T47D (cell line): Measurements from ENCODE around the gene AKAP4.

Experiments used
- DNase-seq, 2 experiments: peaks; one replicate each; pipeline versions ENCODE4 v3.0.0 to v3.0.0-alpha.2; 2011 to 2012; ENCODE audit warnings: low read depth in 1 of 2, low spot score in 1 of 2
- JUND ChIP-seq: IDR thresholded peaks from 2 replicates; pipeline ENCODE4 v1.6.1; 2012; ENCODE audit warnings: low read depth
- in situ Hi-C: cut with HindIII; loops from 2 replicates; pipeline ENCODE4 v1.10.0; 2016; ENCODE audit warnings: low sequenced_read_pairs, low pct_unique_long_range_greater_than_20kb

Gene AKAP4

DNA sequence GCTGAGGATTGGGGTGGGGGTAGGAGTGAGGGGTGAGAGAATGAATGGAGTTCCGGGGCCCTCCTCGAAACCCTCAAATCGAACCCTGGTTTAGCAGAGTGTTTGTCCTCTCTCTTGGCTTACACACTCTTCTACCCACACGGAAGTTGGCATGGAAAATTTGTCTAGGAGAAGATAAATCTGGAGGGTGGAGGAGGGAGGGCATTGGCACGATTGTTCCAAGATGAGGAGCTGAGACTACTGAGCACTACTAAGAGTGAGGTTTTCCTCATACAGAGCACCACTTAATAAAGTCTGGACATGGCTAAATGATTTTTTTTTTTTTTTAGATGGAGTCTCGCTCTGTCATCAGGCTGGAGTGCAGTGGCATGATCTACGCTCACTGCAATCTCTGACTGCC is 33.4 kb downstream of the AKAP4 start:
- peak in 1 of 2 experiments; percentile 22 for DNase-seq
- no peak for TF ChIP-seq JUND
- in situ Hi-C loops: no loop called here

DNA sequence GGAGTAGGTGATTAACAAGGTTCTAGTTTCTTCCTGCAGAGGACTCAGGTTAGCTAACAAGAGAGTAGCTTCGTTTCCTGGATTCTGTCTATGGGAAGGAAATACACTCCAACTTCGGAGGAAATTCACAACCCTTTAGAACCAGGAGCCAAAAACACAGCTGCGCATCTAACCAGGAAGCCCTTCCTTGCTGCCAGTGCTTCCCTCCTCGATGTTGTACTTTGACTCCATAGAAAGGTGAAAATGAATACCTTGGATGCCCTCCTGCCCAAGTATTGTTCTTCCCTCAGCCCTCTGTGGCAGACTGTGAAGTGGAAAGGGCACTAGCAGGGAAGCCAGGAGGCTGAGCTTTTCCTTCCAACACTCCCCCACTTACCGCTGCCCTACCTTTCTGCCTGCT is 35.1 kb downstream of the AKAP4 start:
- no peak for TF ChIP-seq JUND
- no peak for DNase-seq
- in situ Hi-C loops: no loop called here

DNA sequence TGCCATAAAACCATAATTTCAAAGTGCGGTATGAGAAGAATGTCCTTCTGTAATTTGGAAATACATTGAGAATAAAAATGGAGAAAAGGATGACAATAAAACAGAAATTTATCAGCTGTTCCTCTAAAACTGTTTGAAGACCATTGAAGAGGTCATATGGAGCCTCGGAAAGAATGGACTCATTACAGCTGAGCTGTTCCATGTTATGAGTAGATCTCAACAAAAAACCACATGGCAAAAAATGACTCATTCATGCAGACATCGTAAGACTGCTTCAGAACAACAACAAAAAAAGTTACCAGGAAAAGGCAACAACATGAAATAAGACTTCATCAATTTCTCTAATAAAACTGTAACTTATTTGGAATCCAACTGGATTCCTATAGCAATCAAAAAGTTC is 39.7 kb downstream of the AKAP4 start:
- in situ Hi-C loops: no loop called here
- no peak for DNase-seq
- no peak for TF ChIP-seq JUND

DNA sequence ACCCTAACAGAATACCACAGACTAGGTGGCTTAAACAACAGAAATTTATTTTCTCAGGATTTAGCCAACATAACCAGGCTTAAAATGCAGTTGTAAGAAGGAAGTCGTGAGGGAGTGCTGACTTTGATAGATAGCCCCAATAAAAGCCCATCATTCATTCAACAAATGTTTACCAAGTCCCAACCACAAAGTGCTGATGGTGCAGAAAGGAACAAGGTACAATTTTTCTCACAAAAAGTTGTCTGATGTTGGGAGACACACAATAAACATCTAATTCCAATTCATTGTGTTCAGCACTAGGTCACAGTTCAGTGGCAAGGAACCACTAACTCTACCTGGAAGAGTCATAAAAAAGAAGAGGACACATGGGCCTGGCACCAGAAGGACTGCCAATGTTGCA is 42.2 kb downstream of the AKAP4 start:
- no peak for DNase-seq
- TF ChIP-seq JUND: no peak
- in situ Hi-C loops: no loop called here

DNA sequence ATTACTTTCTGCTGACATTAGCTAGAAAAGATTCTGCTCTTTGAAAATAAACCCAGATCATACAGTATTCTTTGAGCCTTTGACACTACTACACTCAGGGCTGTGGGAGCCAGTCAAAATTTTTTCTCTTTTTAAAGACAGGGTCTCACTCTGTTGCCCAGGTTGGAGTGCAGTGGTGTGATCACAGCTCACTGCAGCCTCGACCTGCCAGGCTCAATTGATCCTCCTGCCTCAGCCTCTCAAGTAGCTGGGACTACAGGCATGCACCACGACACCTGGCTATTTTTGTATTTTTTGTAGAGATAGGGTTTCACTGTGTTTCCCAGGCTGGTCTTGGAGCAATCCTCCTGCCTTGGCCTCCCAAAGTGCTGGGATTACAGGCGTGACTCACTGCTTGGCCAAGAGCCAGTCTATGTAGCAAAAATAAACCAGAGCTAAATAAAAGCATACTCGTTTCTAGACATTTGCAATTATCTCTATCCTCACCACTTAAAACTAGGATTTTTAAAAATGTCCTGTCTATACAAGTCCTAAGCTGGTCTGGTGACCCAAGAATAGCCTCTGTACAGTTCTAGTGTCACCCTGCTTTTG is 43.2 kb downstream of the AKAP4 start:
- in situ Hi-C loops: no loop called here
- no peak for TF ChIP-seq JUND

DNA sequence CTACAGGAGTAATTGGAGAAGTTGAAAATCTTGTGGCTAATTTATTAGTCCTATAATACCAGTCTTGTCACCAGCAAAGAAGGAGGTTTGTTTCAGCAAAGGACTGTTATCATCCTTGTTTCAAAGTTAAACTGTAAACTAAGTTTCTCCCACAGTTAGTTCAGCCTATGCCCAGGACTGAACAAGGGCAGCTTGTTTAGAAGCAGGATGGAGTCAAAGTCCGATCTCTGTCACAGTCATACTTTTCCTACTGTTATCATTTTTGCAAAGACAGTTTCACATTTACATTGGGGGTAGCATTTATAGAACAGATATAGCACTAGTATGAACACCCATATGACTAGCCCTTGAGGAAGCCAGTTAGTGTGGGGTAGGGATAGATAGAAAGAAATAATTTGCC is 46.4 kb downstream of the AKAP4 start:
- DNase-seq: no peak
- in situ Hi-C loops: no loop called here
- TF ChIP-seq JUND: no peak

More for the DNA sequence above, 43.2 kb downstream of the AKAP4 start:
- no peak for DNase-seq

DNA sequence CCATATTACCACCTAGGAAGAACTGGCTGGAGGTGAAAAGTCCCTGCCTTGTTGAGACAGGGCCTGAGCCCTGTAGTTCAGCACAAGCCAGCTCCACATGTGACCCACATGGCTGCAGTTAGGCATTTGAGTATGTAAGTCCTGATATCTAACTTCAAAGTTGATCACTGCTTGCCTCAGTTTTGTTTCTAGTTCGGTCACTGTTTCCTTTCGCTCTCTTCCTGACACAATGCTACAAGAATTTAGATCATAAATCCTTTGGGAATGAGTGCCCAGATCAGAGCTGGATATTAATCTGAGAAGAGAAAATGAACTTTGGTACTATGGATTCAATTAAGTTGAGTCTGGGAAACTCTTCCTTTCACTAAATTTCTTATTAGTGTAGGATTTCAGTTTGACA is 48.4 kb downstream of the AKAP4 start:
- no peak for TF ChIP-seq JUND
- no peak for DNase-seq
- in situ Hi-C loops: no loop called here

DNA sequence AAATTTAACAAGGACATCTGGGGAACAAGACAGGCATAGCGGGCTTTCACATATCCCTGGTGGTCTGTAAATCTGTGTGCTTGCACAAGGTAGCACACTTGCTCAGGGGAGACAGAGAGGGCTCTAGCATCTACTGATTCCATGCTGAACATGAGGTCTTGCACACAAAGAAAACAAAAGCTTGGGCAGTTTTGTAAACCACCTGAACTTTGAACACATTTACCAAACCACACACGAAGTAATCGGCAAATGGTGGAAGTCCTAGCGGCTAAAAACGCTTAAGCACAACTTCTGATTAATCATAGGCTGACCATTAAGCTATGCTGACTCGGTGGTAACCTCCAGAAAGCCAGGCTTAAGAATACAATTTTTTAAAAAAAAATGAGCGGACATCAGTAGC is 52.8 kb downstream of the AKAP4 start:
- TF ChIP-seq JUND: no peak
- DNase-seq: no peak
- in situ Hi-C loops: no loop called here
